ENCODE measurements around the gene TUBB.
A peak's percentile ranks its signal among the peaks of the same experiment; 100 is the strongest.

Gene TUBB

GRCh38 chr6:30676660-30677285, 43.4 kb upstream of the TUBB start:
- Histone ChIP-seq H3K36me3 (replicated peaks; ENCODE audit: insufficient read depth, low read length) (0 out of 2 replicates have a peak, but pooled peaks cover 3% of the 10 kb centered on the region), H3K79me2 (ENCODE audit: low read length) (peaks cover 47% of the 10 kb centered on the region), H3K9me3 (replicated peaks; ENCODE audit: insufficient read depth, low read length) (no peaks in the 10 kb centered on the region), H2AFZ (ENCODE audit: low read length) (no peak overlapping the region), H3K27ac (ENCODE audit: low read length) (no peak overlapping the region), H3K4me1 (ENCODE audit: low read length) (peaks cover 18% of the 10 kb centered on the region), H3K4me2 (ENCODE audit: low read depth, low read length) (no peak overlapping the region), H3K4me3 (ENCODE audit: low read length) (no peak overlapping the region), H3K9me2 (replicated peaks; ENCODE audit: insufficient read depth, low read length) (no peaks in the 10 kb centered on the region), H4K20me1 (ENCODE audit: insufficient read depth, low read length) (no peaks in the 10 kb centered on the region), H3F3A (ENCODE audit: insufficient read depth, low read length) (peaks cover 13% of the 10 kb centered on the region), H3K27me3 (replicated peaks; ENCODE audit: insufficient read depth, low read length) (no peaks in the 10 kb centered on the region), H3K9ac (ENCODE audit: low read length) (no peak overlapping the region)
- TF ChIP-seq CTCF (IDR thresholded peaks at IDR 0.05; ENCODE audit: low read length) (no peak), EZH2 (optimal IDR thresholded peaks at IDR 0.05; ENCODE audit: low read depth, low read length) (no peak), EZH2phosphoT487 (IDR thresholded peaks at IDR 0.05; ENCODE audit: low read length) (no peak)
- no peak for DNase-seq

GRCh38 chr6:30678964-30679726, 41.0 kb upstream of the TUBB start:
- peak overlapping the region; percentile 72; the same call in 1 of the 2 replicates for H3K4me2 ChIP-seq (ENCODE audit: low read depth, low read length)
- peaks cover 35% of the 10 kb centered on the region for H3F3A ChIP-seq (ENCODE audit: insufficient read depth, low read length)
- no peaks in the 10 kb centered on the region for H4K20me1 ChIP-seq (ENCODE audit: insufficient read depth, low read length)
- H3K9me3 ChIP-seq (replicated peaks; ENCODE audit: insufficient read depth, low read length), result no peaks in the 10 kb centered on the region
- H3K27me3 ChIP-seq (replicated peaks; ENCODE audit: insufficient read depth, low read length), result no peaks in the 10 kb centered on the region
- H2AFZ ChIP-seq (ENCODE audit: low read length), result no peak overlapping the region
- H3K9ac ChIP-seq (ENCODE audit: low read length), result no peak overlapping the region
- no peak overlapping the region for H3K27ac ChIP-seq (ENCODE audit: low read length)
- peaks cover 61% of the 10 kb centered on the region for H3K79me2 ChIP-seq (ENCODE audit: low read length)
- H3K9me2 ChIP-seq (replicated peaks; ENCODE audit: insufficient read depth, low read length), result no peaks in the 10 kb centered on the region
- DNase-seq, result peak; percentile 81
- TF ChIP-seq CTCF (IDR thresholded peaks at IDR 0.05; ENCODE audit: low read length) (peak; percentile 96), EZH2phosphoT487 (IDR thresholded peaks at IDR 0.05; ENCODE audit: low read length) (no peak), EZH2 (optimal IDR thresholded peaks at IDR 0.05; ENCODE audit: low read depth, low read length) (no peak)
- no peak overlapping the region for H3K4me3 ChIP-seq (ENCODE audit: low read length)
- H3K36me3 ChIP-seq (replicated peaks; ENCODE audit: insufficient read depth, low read length), result 0 out of 2 replicates have a peak, but pooled peaks cover 3% of the 10 kb centered on the region
- H3K4me1 ChIP-seq (ENCODE audit: low read length), result peaks cover 23% of the 10 kb centered on the region

- DNase-seq, result no peak
Measured at GRCh38 chr6:30679765-30680535, 40.2 kb upstream of the TUBB start.

More at GRCh38 chr6:30679765-30680535, 40.2 kb upstream of the TUBB start:
- Histone ChIP-seq H3K4me1 (ENCODE audit: low read length) (peaks cover 23% of the 10 kb centered on the region), H3K4me3 (ENCODE audit: low read length) (no peak overlapping the region), H3K36me3 (replicated peaks; ENCODE audit: insufficient read depth, low read length) (0 out of 2 replicates have a peak, but pooled peaks cover 3% of the 10 kb centered on the region), H3K27ac (ENCODE audit: low read length) (no peak overlapping the region), H3K4me2 (ENCODE audit: low read depth, low read length) (peak overlapping the region; percentile 72; the same call in 1 of the 2 replicates), H3F3A (ENCODE audit: insufficient read depth, low read length) (peaks cover 38% of the 10 kb centered on the region), H3K79me2 (ENCODE audit: low read length) (peaks cover 69% of the 10 kb centered on the region), H2AFZ (ENCODE audit: low read length) (no peak overlapping the region), H4K20me1 (ENCODE audit: insufficient read depth, low read length) (no peaks in the 10 kb centered on the region), H3K9ac (ENCODE audit: low read length) (no peak overlapping the region), H3K9me3 (replicated peaks; ENCODE audit: insufficient read depth, low read length) (no peaks in the 10 kb centered on the region), H3K9me2 (replicated peaks; ENCODE audit: insufficient read depth, low read length) (no peaks in the 10 kb centered on the region), H3K27me3 (replicated peaks; ENCODE audit: insufficient read depth, low read length) (no peaks in the 10 kb centered on the region)
- TF ChIP-seq CTCF (IDR thresholded peaks at IDR 0.05; ENCODE audit: low read length) (no peak), EZH2phosphoT487 (IDR thresholded peaks at IDR 0.05; ENCODE audit: low read length) (no peak), EZH2 (optimal IDR thresholded peaks at IDR 0.05; ENCODE audit: low read depth, low read length) (no peak)
